HG03354 (cell line): ENCODE data around the gene PODXL.
A peak's percentile ranks its signal among the peaks of the same experiment; 100 is the strongest.

Experiments
- ATAC-seq: cut with Tn5 transposase; IDR thresholded peaks from one replicate; pipeline ENCODE4 v1.9.1; 2021; ENCODE audit warnings: mild to moderate bottlenecking; ENCODE audit not compliant: unreplicated experiment, poor library complexity, severe bottlenecking

The PODXL gene

DNA sequence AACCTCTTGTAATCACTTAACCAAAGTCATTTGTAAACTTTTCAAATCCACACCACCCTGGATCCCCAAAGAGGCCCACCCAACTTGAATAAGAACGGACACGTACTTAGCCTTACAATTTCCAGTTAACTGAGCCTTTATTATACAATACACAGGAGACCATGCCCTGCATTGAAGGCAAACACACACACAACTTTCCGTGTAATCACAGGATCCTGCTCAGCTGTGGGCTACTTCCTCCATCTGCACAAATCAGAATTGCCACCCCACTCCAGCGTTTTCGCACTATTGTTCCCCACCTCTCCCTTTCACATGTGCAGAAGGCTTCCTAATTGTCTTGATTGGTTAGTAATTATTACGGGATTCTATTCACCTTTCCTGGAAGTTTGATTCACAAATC is 12.1 kb upstream of the PODXL start:
- ATAC-seq = no peak

DNA sequence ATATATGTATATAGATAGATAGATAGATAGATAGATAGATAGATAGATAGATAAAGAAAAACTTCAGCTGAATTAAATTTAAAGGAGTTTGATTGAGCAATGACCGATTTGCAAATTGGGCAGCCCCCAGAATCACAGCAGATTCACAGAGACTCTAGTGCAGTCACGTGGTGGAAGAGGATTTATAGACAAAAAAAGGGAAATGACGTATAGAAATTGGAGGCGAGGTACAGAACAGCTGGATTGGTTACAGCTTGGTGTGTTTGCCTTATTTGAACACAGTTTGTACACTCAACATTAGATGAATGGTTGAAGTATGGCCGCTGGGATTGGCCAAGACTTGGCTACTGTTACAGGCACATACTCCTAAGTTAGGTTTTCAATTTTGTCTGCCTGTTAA is 8.2 kb upstream of the PODXL start:
- no peak for ATAC-seq

DNA sequence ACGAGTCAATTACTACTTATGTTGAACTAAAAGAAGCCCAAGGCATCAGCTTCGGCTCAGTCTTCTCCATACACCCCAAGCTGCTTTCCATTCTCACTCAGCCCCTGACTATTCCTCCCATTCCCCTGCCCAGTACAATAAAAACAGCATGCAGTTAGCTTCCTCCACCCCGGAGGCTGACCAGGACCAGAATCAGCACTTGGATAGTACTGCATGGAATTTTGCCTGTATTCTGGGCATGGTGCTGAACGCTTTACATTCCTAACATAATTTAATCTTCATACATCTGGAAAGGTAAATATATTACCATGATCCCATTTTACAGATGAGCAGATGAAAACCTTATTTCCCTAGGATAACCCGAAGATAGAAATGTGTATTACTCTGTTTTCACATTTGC is 7.5 kb upstream of the PODXL start:
- no peak for ATAC-seq

DNA sequence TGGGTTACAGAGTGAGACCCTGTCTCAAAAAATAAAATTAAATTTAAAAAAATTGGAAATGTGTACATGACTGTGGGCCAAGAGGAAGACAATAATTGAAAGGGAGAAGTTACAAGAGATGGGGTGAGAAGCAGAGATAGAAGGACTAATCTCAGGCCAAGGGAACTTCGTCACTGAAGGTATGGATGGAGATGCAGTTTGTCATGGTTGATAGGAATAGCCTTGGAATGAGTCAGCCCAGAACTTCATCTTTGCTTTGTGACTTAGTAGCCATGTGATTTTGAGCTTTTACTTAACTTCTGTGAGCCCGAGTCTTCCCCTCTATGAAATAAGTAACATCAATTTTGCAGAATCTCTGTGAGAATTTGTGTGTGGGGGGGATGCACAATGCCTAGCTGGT is 6.5 kb upstream of the PODXL start:
- ATAC-seq = no peak

DNA sequence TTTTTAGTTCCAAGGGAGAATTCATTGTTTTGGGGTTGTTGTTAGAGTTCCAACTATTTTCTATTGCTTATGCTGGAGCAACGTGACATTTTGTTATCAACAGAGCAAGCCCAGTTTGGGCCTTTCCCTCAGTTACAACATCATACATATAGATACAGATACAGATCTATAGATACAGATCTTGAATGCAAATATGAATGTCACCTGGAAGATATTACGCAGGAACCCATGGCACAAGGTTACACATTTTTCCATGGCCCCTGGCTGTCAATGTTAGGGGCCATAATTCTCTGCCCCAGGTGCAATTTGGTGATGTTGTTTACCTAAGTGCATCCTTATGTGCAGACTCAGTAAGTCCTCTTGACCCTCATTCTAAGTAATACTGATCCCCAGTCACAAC is 3.6 kb upstream of the PODXL start:
- no peak for ATAC-seq

DNA sequence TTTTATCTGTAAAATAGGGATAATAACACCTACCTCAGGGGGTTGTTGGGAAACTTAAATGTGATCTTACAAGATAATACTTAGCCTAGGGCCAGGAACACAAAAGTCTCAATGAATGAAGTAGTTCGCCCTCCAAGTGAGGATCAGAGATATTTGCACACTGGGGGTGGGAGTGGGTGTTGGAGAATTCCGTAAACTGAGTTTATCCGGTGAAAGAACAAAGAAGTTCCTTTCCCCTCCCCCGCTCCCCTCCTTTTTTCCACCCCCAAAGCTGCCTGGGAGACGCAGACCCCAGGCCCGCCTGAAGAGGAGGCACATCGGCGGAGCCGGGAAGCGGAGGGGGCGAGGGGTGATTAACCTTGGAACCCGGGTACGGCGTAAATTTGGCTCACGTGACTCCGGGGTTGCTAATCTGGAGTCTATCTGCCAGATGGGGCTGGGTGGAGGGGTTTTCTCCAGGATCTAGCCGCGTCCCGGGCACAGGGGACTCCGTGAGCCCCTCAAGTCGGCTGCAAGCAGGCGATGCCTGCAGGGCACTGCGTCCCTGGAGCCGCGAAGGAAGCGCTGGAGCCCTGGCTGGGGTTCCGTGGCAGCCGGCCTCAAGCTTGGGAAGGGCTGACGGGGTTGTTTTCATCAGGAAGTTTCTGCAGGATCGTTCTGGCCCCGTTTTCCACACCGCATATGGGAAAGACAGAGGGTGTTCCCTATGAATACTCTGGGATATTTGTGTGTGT is 1.4 kb upstream of the PODXL start:
- no peak for ATAC-seq

DNA sequence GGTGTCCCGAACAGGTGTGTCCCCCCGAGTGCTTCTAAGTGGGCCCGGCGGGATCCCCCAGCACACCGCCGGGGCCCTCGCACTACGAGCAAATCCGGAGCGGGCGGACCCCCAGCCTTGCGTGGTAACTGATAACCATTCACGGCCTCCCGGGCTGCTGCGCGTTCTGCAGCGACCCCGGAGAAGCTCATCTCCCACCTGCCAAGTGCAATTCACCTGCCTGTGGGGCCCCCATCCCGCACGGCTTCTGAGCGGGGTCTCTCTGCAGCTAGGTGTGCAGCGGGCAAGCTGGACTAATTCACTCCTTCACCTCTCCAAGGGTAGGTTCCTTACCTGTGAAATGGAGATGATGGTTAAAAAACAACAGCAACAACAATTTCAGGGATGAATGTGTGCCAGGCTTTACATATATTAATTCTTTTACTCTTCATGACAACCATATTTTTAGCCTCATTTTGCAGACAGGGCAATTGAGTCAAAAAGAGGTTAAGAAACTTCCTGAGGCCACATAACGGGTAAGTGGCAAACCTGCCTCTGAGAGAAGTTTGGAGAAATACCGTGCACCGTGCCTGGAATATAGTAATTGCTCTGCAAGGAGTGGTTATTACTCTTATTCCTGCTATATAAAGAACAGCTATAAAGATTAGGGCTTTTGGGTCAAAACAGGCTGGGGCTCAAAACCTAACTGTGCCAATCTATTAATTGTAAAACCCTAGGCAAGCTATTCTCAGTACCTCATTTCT is 652 bp upstream of the PODXL start:
- ATAC-seq = peak; percentile 24

DNA sequence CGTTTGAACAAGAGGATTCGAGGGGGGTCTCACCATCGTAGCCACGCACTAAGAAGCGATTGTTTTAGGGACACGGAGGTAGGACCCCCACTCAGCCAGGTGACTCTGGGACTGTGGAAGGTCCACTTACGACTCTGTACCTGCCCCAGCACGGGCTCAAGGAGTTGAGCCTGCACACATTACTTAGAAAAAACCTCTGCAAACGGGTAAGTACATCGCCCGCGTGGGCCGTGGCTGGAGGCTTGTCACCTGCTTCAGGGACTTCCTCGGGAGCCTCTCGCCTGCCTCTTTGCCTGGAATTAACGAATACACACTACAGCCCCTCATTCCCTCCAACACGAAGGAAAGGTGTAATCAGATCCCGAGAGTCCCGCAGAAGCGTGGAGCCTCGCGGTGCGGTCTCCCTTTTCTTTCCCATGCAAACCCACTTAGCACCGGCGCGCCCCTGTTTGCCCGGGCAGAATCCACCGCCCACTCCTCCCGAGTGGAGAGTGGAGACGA is 826 bp downstream of the PODXL start:
- ATAC-seq = no peak

DNA sequence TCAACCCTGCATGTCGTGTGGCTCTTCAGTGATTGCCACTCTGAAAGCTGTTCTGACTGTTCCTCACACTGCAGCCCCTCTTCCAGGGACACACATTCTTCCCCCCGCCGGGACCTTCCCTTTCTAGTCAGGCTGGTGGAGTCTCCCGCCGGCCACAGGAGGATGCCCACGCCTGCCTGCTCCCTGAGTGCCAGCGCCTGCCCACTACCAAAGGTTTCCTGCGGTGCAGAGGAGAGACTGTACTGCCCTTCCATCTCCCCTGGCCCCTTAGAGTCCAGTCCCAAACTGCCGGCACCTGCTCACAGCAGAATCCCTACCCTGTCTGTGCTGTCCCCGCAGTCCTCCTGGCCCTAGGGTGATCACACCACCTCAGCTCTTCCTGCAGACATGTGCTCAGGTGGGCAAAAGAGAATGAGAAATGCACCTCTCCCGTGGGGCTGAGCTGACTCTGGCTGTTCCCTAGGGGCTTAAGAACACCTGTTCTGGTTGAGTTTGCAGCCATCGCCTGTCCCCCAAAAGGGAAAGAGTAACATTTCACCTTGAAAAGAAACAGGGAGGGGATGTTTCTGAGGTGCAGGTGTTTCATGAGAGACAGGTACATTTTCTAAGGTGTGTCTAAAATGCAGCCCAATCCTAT is 1.4 kb downstream of the PODXL start:
- ATAC-seq = no peak

DNA sequence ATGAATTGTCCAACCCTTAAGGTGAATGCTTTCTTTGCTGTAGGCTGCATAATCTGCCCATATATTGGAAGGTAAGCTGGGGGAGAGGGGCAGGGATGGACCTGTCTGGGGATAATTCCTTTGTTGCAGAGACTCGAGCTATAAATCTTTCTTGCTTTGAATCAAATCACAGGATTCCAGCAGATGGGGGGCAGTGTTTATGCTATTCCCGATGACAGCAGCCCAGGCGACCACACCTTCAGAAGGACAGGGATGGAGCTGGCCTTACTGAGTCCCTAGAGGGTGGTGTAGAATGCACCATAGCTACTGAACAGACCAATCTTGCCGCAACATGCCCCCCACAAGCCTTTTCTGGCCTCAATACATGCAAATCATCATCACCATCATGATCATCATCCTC is 2.5 kb downstream of the PODXL start:
- ATAC-seq = no peak

DNA sequence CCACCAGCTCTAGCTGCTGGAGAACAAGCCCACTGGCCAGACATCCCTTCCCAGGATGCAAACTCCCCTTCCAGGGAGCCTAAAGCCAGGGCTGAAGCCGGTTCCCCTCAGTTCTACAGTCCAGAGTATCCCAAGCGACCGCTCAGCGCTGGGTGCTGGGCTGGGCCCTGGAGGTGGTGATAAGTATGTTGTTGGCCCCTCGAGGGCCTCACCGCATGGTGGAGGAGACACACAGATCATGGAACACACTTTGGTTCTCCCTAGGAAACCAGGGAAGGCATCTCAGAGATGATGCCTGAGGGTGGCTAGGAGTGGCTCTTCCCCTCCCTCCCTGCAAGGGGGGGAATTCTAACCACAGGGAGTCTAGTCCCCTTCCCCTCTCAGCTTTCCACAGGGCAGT is 4.4 kb downstream of the PODXL start:
- no peak for ATAC-seq

DNA sequence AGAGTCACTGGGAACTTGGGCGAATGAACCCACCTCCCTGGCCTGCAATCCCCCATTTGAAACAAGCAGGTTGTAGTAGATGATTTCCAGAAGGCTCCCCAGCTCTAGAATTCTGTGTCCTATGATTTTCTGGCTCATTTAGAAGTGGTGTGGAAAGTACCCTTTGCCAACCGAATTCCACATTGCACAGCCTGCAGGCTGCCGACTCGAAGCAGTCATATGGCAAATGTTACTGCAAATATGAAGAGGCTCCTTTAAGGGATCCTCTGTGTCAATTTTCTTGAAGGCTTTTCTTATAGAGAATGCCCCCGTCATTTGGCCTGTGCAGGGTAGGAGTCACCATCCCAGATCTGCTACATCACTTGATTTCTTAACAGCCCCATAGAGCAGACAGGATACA is 5.6 kb downstream of the PODXL start:
- no peak for ATAC-seq

DNA sequence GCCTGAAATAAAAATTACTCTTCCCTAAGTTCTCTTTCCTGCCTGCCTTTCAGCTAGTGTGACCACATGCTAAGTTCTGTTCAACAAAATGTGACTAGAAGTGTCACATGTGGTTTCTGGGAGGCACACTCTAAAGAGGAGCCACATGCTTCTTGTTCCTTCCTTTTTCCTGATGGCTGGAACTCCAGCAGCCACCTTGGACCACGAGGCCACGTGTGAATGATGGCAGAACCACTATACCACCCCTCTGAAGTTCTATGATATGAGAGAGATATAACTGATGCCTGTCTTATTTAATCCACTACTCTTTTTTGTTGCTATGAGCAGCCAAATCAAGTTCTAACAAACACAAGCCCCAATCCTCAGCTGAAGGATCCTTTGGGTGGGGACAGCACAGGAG is 8.1 kb downstream of the PODXL start:
- no peak for ATAC-seq

DNA sequence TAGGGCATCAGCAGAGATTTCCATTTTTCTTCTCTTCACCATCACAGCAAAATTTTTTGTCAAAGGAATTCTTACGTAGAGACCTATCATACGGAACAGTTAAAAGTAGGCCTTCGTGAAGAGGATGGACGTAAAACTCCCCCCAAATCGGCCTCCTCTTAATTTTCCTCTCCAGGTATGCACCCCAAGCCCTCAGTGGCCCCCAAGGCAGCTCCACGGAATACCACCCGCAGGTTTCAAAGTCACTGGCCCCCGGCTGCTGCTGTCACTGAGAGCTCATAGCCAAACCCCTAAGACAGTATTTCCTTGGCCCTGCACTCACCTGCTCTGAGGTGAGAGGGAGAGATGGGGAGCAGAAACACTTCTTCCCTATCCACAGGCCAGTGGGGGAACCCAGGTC is 8.8 kb downstream of the PODXL start:
- ATAC-seq = no peak

DNA sequence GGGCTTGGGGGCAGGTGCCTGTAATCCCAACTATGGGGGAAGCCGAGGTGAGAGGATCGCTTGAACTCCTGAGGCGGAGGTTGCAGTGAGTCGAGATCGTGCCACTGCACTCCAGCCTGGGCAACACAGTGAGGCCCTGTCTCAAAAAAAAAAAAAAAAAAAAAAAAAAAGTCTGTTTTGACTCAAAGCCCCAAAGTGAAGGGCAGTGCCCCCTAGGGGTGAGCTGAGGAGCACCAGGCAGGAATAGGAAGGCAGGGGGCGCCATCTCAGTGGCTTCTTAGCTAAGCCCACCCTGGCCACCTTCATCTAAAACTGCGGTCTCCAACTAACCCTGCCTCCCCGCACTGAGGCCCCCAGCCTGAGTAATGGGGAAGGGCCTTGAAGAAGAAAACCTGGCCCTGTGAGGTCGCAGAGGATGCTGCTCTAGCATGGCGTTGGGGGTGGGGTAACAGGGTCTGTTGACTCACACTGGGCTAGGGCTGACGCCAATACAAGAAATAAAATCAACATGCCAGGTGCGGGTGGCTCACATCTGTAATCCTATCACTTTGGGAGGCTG is 9.8 kb downstream of the PODXL start:
- ATAC-seq = no peak

DNA sequence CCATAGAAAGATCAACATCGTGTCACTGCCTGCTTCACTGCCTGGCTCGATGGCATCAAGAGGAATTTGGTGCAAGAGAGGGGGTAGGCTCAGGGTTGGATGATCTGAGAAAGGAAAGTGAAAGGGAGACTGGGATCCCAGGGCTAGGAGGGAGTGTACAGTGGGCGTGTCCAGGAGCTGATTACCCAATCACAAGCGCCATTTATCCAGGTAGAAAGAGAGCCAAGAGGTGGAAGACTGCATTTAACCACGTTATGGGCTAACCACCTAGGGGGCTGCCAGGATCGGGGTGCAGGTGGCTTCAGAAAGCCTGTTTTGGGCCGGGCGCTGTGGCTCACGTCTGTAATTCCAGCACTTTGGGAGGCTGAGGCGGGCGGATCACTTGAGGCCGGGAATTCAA is 10.3 kb downstream of the PODXL start:
- no peak for ATAC-seq

DNA sequence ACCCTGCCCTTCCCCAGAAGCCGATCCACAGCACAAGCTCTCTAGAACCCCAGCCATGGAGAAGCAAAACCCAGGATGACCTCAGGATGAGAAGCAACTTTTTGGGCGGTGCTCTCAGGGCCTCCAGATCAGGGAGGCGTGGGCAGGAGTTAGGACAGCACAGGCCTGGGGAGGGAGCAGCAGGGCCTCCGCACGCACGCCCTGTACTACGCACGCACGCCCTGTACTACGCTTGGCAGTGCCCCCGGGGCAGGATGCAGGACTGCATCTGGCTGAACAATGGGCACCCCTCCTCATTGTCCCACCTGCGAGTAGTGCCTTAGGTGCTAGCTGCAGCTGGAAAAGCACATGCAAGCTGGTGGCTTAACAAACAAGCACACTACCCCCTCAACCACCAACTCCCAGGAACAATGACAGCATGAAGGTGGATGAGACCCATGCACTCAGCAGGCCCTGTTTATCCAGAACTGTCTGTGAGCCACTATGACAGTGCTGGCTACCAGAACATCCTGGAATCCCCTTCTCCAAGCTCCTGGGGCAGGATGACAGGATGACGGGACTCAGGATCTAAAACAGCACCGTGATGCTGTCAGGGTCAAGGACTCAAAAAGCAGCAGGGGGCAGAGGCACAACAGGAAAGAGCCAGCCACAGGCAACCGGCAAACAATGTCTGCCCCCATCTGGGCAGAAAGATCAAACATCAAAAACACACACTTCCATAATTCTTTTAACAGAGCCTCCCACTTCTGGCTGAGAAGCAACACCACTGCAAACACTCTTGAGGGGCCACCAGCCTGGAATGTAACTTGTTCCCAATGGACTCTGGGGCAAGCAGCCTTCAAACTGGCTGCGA is 11.8 kb downstream of the PODXL start:
- no peak for ATAC-seq

DNA sequence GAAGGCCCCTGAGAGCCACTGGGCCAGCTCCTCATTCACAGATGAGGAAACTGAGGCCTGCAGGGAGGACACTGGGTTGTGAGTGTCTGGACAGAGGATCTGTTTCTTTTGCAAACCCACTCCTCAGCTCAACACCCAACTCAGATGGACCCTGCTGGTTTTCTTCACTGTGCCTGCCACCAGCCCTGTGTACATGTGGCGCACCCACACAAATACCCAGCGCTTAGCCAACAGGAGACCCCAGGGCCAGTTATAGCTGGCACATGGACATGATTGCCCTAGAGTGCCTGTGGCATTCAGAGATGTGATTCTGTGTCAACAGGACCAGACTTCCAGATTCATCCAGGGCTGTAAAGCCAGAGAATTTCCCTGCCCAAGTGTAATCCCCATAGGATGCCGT is 12.4 kb downstream of the PODXL start:
- ATAC-seq = no peak

DNA sequence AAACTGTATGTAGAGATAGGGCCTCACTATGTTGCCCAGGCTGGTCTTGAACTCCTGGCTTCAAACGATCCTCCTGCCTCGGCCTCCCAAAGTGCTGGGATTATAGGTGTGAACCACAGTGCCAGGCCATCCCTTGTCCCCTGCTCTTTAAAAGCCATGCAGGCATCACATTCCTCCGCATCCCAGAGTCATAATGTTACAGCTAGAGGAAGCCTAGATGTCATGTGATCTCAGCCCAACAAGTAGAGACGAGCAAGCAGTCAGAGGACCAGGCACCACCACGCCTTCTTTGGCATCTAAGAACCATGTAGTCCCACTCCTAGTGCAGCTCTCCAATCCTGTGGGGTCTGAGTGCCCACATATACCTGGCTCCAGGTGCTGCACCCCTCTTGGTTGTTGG is 13.1 kb downstream of the PODXL start:
- no peak for ATAC-seq
